Activated T-helper 1 cell treated with Interleukin-2 at 50 U/mL for 16 hours (primary cell): ENCODE measurements around the gene CREB3L4.

ENCODE experiments used
- DNase-seq: peaks from one replicate; pipeline ENCODE4 v3.0.0-alpha.2; 2020; ENCODE audit warnings: low read depth

Gene CREB3L4

GRCh38 chr1:153937331-153937730 lies 30.4 kb upstream of the CREB3L4 start:
- DNase-seq: no peak

- no peak for DNase-seq
Observed at GRCh38 chr1:153938996-153939395, 28.7 kb upstream of the CREB3L4 start.

GRCh38 chr1:153939476-153939875 lies 28.2 kb upstream of the CREB3L4 start:
- no peak for DNase-seq

- DNase-seq: no peak
Observed at GRCh38 chr1:153940756-153941155, 26.9 kb upstream of the CREB3L4 start.

GRCh38 chr1:153941826-153942725 lies 25.6 kb upstream of the CREB3L4 start:
- no peak for DNase-seq

GRCh38 chr1:153942766-153943549 lies 24.7 kb upstream of the CREB3L4 start:
- DNase-seq: no peak

- DNase-seq: no peak
Observed at GRCh38 chr1:153944005-153944826, 23.5 kb upstream of the CREB3L4 start.

- no peak for DNase-seq
Observed at GRCh38 chr1:153944827-153945117, 22.9 kb upstream of the CREB3L4 start.

- peak; percentile 67 for DNase-seq
Observed at GRCh38 chr1:153945131-153945794, 22.4 kb upstream of the CREB3L4 start.

- peak; percentile 64 for DNase-seq
Observed at GRCh38 chr1:153945795-153946621, 21.7 kb upstream of the CREB3L4 start.

GRCh38 chr1:153946622-153947241 lies 21.0 kb upstream of the CREB3L4 start, which contains the start of gene DENND4B:
DENND4B (minus strand) TSS chr1:153946718; CDS start chr1:153944374, 2,344 bp downstream.
- peak; percentile 62 for DNase-seq

GRCh38 chr1:153951183-153951582 lies 16.5 kb upstream of the CREB3L4 start:
- DNase-seq: no peak

- DNase-seq: no peak
Observed at GRCh38 chr1:153951801-153952200, 15.9 kb upstream of the CREB3L4 start.

- DNase-seq: no peak
Observed at GRCh38 chr1:153953859-153954365, 13.8 kb upstream of the CREB3L4 start.

GRCh38 chr1:153954826-153955225 lies 12.9 kb upstream of the CREB3L4 start:
- no peak for DNase-seq

GRCh38 chr1:153956997-153957715 lies 10.5 kb upstream of the CREB3L4 start:
- no peak for DNase-seq

GRCh38 chr1:153957744-153958110 lies 10.0 kb upstream of the CREB3L4 start:
- no peak for DNase-seq

GRCh38 chr1:153958111-153958960 lies 9.4 kb upstream of the CREB3L4 start, which contains the start of gene CRTC2:
CRTC2 (minus strand) TSS chr1:153958612; CDS start chr1:153958497, 115 bp downstream.
- peak; percentile 93 for DNase-seq

GRCh38 chr1:153958961-153959260 lies 8.8 kb upstream of the CREB3L4 start:
- DNase-seq: no peak
